BE2C (cell line): ENCODE results near the gene ZRSR2.

Experiments
- DNase-seq: peaks from one replicate; pipeline ENCODE4 v3.0.0-alpha.2; 2020
- H3K27me3 ChIP-seq: fragments of 250-450 bp; sonication (Bioruptor Pico); 2 replicates; pipeline ENCODE4 v1.5.1; 2020; ENCODE audit warnings: mild to moderate bottlenecking
- H3K36me3 ChIP-seq: fragments of 250-450 bp; sonication (Bioruptor Pico); 2 replicates; pipeline ENCODE4 v1.5.1; 2020; ENCODE audit warnings: mild to moderate bottlenecking
- H3K4me1 ChIP-seq: fragments of 250-450 bp; sonication (Bioruptor Pico); 2 replicates; pipeline ENCODE4 v1.5.1; 2020
- H3K4me3 ChIP-seq: 2 replicates; pipeline ENCODE4 v1.5.1; 2011; ENCODE audit warnings: low read depth, low read length
- H3K9me3 ChIP-seq: fragments of 250-450 bp; sonication (Bioruptor Pico); 2 replicates; pipeline ENCODE4 v1.5.1; 2020
- CTCF ChIP-seq: IDR thresholded peaks from 2 replicates; pipeline ENCODE4 v1.5.1; 2012; ENCODE audit warnings: mild to moderate bottlenecking, low read depth, low read length

The ZRSR2 gene

GRCh38 chrX:15838017-15838416 is 47.7 kb downstream of the ZRSR2 start:
- Histone ChIP-seq H3K36me3 (no peaks in the 10 kb centered on the region), H3K9me3 (no peaks in the 10 kb centered on the region), H3K4me3 (no peak overlapping the region), H3K4me1 (no peaks in the 10 kb centered on the region), H3K27me3 (no peaks in the 10 kb centered on the region)
- peak; percentile 21; the same call in 1 of the 2 replicates for TF ChIP-seq CTCF
- no peak for DNase-seq

GRCh38 chrX:15841853-15842516 is 51.7 kb downstream of the ZRSR2 start:
- no peak for TF ChIP-seq CTCF
- no peak for DNase-seq
- Histone ChIP-seq H3K4me1 (no peaks in the 10 kb centered on the region), H3K4me3 (no peak overlapping the region), H3K27me3 (no peaks in the 10 kb centered on the region), H3K36me3 (no peaks in the 10 kb centered on the region; the same call in 1 of the 2 replicates), H3K9me3 (no peaks in the 10 kb centered on the region)

GRCh38 chrX:15843960-15844359 is 53.7 kb downstream of the ZRSR2 start:
- Histone ChIP-seq H3K9me3 (no peaks in the 10 kb centered on the region), H3K4me3 (no peak overlapping the region), H3K36me3 (no peaks in the 10 kb centered on the region; the same call in 1 of the 2 replicates), H3K27me3 (no peaks in the 10 kb centered on the region), H3K4me1 (no peaks in the 10 kb centered on the region)
- no peak for DNase-seq
- TF ChIP-seq CTCF: no peak

GRCh38 chrX:15848576-15848975 is 58.3 kb downstream of the ZRSR2 start:
- Histone ChIP-seq H3K36me3 (no peaks in the 10 kb centered on the region; the same call in 1 of the 2 replicates), H3K4me1 (no peaks in the 10 kb centered on the region), H3K4me3 (no peak overlapping the region), H3K9me3 (no peaks in the 10 kb centered on the region), H3K27me3 (no peaks in the 10 kb centered on the region)
- no peak for TF ChIP-seq CTCF
- no peak for DNase-seq

GRCh38 chrX:15849555-15849954 is 59.3 kb downstream of the ZRSR2 start:
- peak; percentile 38; the same call in 1 of the 2 replicates for TF ChIP-seq CTCF
- DNase-seq: no peak
- no peaks in the 10 kb centered on the region; the same call in 1 of the 2 replicates for H3K36me3 ChIP-seq
- no peak overlapping the region for H3K4me3 ChIP-seq
- no peaks in the 10 kb centered on the region for H3K4me1 ChIP-seq
- no peaks in the 10 kb centered on the region for H3K27me3 ChIP-seq
- no peaks in the 10 kb centered on the region for H3K9me3 ChIP-seq

GRCh38 chrX:15853586-15854079 is 63.3 kb downstream of the ZRSR2 start:
- no peaks in the 10 kb centered on the region for H3K4me1 ChIP-seq
- H3K36me3 ChIP-seq: no peaks in the 10 kb centered on the region
- no peak for DNase-seq
- no peaks in the 10 kb centered on the region for H3K27me3 ChIP-seq
- TF ChIP-seq CTCF: no peak
- H3K9me3 ChIP-seq: no peaks in the 10 kb centered on the region
- H3K4me3 ChIP-seq: peak overlapping the region; percentile 80
